ENCODE measurements around the gene WFDC1.

WFDC1 gene

DNA sequence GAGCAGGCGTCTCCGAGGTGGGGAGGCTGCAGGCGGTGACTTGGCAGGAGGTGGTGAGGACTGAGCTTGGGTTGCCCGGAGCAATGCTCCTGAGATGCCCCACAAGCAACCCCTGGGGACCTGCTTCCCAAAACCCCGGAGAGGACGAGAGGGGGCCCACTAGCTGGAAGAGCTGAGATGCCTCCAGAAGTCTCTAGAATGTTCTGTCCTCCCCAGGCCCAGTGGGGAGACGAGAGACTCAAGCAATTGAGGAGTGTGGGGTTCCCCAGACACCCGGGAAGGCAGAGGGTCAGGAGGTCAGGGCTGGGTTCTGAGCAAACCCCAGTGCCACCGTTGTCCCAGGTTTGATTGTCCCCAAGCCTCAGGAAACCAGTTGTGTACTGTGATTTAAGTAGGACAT is 52.5 kb downstream of the WFDC1 start:
- H3K27ac ChIP-seq (ENCODE audit: low read length), result no peak overlapping the region
- no peak for ATAC-seq (ENCODE audit: insufficient read depth, low read depth)
- no peaks in the 10 kb centered on the region for H3K79me2 ChIP-seq (ENCODE audit: insufficient read depth, low read length)
- no peak overlapping the region for H3K4me2 ChIP-seq (ENCODE audit: insufficient read depth, low read length)
- no peak overlapping the region for H2AFZ ChIP-seq (ENCODE audit: low read depth, low read length)
- DNase-seq, result no peak
- H3K9me3 ChIP-seq (ENCODE audit: insufficient read depth, low read length, severe bottlenecking), result no peaks in the 10 kb centered on the region
- TF ChIP-seq EZH2 (IDR thresholded peaks at IDR 0.05; ENCODE audit: borderline replicate concordance, low read depth, low read length, severe bottlenecking), result no peak
- TF ChIP-seq, protein P1, sequence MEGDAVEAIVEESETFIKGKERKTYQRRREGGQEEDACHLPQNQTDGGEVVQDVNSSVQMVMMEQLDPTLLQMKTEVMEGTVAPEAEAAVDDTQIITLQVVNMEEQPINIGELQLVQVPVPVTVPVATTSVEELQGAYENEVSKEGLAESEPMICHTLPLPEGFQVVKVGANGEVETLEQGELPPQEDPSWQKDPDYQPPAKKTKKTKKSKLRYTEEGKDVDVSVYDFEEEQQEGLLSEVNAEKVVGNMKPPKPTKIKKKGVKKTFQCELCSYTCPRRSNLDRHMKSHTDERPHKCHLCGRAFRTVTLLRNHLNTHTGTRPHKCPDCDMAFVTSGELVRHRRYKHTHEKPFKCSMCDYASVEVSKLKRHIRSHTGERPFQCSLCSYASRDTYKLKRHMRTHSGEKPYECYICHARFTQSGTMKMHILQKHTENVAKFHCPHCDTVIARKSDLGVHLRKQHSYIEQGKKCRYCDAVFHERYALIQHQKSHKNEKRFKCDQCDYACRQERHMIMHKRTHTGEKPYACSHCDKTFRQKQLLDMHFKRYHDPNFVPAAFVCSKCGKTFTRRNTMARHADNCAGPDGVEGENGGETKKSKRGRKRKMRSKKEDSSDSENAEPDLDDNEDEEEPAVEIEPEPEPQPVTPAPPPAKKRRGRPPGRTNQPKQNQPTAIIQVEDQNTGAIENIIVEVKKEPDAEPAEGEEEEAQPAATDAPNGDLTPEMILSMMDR (IDR thresholded peaks at IDR 0.05; ENCODE audit: borderline replicate concordance, extremely low read depth, low read length, poor library complexity, severe bottlenecking), result no peak
- peaks cover 3% of the 10 kb centered on the region; the same call in 1 of the 2 replicates for H4K20me1 ChIP-seq (ENCODE audit: insufficient read depth, low read length)
- no peaks in the 10 kb centered on the region for H3K36me3 ChIP-seq (ENCODE audit: insufficient read depth, low read length)
- H3K9ac ChIP-seq (ENCODE audit: low read depth, low read length), result no peak overlapping the region
- H3K27me3 ChIP-seq (ENCODE audit: insufficient read depth, low read length, poor library complexity), result peaks cover 6% of the 10 kb centered on the region
- H3K4me1 ChIP-seq (ENCODE audit: insufficient read depth, low read length), result no peaks in the 10 kb centered on the region
- no peak overlapping the region for H3K4me3 ChIP-seq (ENCODE audit: low read depth in 1 of 2, low read length in 2 of 2)

- Histone ChIP-seq H3K36me3 (ENCODE audit: insufficient read depth, low read length) (no peaks in the 10 kb centered on the region), H4K20me1 (ENCODE audit: insufficient read depth, low read length) (peaks cover 3% of the 10 kb centered on the region; the same call in 1 of the 2 replicates), H3K4me2 (ENCODE audit: insufficient read depth, low read length) (no peak overlapping the region), H3K9me3 (ENCODE audit: insufficient read depth, low read length, severe bottlenecking) (no peaks in the 10 kb centered on the region), H3K27ac (ENCODE audit: low read length) (no peak overlapping the region), H3K4me1 (ENCODE audit: insufficient read depth, low read length) (no peaks in the 10 kb centered on the region), H3K9ac (ENCODE audit: low read depth, low read length) (no peak overlapping the region), H3K79me2 (ENCODE audit: insufficient read depth, low read length) (no peaks in the 10 kb centered on the region), H3K4me3 (ENCODE audit: low read depth in 1 of 2, low read length in 2 of 2) (no peak overlapping the region), H2AFZ (ENCODE audit: low read depth, low read length) (no peak overlapping the region), H3K27me3 (ENCODE audit: insufficient read depth, low read length, poor library complexity) (peaks cover 6% of the 10 kb centered on the region)
- ATAC-seq (ENCODE audit: insufficient read depth, low read depth), result no peak
- no peak for TF ChIP-seq EZH2 (IDR thresholded peaks at IDR 0.05; ENCODE audit: borderline replicate concordance, low read depth, low read length, severe bottlenecking)
- TF ChIP-seq, protein P1 (IDR thresholded peaks at IDR 0.05; ENCODE audit: borderline replicate concordance, extremely low read depth, low read length, poor library complexity, severe bottlenecking), result no peak
- no peak for DNase-seq
These were observed 53.8 kb downstream of the WFDC1 start for GRCh38 chr16:84348386-84348888.

- H3K27me3 ChIP-seq (ENCODE audit: insufficient read depth, low read length, poor library complexity), result peaks cover 3% of the 10 kb centered on the region
- H3K9ac ChIP-seq (ENCODE audit: low read depth, low read length), result no peak overlapping the region
- H3K79me2 ChIP-seq (ENCODE audit: insufficient read depth, low read length), result no peaks in the 10 kb centered on the region
- H2AFZ ChIP-seq (ENCODE audit: low read depth, low read length), result no peak overlapping the region
- no peak overlapping the region for H3K27ac ChIP-seq (ENCODE audit: low read length)
- ATAC-seq (ENCODE audit: insufficient read depth, low read depth) (no peak), DNase-seq (no peak)
- TF ChIP-seq, protein P1 (IDR thresholded peaks at IDR 0.05; ENCODE audit: borderline replicate concordance, extremely low read depth, low read length, poor library complexity, severe bottlenecking), result no peak
- no peak for TF ChIP-seq EZH2 (IDR thresholded peaks at IDR 0.05; ENCODE audit: borderline replicate concordance, low read depth, low read length, severe bottlenecking)
- no peaks in the 10 kb centered on the region; the same call in 1 of the 2 replicates for H4K20me1 ChIP-seq (ENCODE audit: insufficient read depth, low read length)
- H3K36me3 ChIP-seq (ENCODE audit: insufficient read depth, low read length), result no peaks in the 10 kb centered on the region
- H3K4me1 ChIP-seq (ENCODE audit: insufficient read depth, low read length), result no peaks in the 10 kb centered on the region
- H3K4me2 ChIP-seq (ENCODE audit: insufficient read depth, low read length), result no peak overlapping the region
- H3K4me3 ChIP-seq (ENCODE audit: low read depth in 1 of 2, low read length in 2 of 2), result no peak overlapping the region
- no peaks in the 10 kb centered on the region for H3K9me3 ChIP-seq (ENCODE audit: insufficient read depth, low read length, severe bottlenecking)
These were observed 55.4 kb downstream of the WFDC1 start for GRCh38 chr16:84349862-84350684.

Data from DND-41 (cell line).